HG03025 (cell line): ENCODE data around the gene POLR2H.
"Not testable (repeated sequence)": the region's sequence is repeated elsewhere in the genome, so short reads cannot be mapped to it uniquely, and the experiment has no call there.

Source experiments
- ATAC-seq: cut with Tn5 transposase; IDR thresholded peaks from one replicate; pipeline ENCODE4 v1.9.1; 2021; ENCODE audit warnings: mild to moderate bottlenecking, moderate library complexity; ENCODE audit not compliant: unreplicated experiment, low FRiP score

The POLR2H gene

DNA sequence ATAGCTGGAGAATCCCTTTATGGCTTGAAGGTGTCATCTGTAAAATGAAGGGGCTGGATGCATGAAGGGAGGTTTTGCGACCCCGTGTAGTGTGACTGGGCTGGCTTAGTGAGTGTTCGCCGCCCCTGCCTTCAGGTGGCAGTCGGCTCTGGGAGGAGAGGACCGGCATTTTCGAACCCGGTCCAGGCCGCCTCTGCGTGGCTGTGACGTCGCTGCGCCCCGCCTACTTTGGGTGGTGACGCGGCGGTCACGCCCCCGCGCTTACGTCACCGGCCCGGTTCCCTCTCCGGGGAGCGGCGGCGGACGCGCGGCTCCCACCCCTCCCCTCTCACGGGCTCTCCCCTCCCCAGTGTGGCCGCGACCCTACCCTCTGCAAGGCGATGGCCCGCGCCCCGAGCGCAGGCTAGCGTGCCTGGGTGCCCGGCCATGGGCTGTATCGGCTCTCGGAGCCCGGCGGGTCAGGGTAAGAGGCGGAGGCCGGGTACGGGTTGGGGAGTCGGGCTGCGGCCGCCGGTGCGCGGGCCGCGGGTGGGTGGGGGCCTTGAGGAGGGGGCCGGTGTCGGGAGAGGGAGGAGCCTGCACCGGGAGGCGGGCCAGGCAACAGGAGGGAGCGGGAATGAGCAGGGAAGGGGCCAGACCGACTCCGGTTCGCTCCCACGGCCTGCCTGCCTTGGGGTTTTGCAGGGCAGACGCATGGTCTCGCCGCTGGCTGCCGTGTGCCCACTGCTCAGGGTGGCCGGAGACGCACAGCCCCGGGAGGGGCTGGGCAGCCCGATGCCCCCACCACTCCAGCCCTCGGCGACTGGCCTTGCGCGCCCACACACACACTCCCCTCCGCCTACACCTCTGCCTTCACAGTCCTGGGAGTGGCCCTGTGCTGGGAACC is 25.6 kb upstream of the POLR2H start:
- ATAC-seq = no peak

DNA sequence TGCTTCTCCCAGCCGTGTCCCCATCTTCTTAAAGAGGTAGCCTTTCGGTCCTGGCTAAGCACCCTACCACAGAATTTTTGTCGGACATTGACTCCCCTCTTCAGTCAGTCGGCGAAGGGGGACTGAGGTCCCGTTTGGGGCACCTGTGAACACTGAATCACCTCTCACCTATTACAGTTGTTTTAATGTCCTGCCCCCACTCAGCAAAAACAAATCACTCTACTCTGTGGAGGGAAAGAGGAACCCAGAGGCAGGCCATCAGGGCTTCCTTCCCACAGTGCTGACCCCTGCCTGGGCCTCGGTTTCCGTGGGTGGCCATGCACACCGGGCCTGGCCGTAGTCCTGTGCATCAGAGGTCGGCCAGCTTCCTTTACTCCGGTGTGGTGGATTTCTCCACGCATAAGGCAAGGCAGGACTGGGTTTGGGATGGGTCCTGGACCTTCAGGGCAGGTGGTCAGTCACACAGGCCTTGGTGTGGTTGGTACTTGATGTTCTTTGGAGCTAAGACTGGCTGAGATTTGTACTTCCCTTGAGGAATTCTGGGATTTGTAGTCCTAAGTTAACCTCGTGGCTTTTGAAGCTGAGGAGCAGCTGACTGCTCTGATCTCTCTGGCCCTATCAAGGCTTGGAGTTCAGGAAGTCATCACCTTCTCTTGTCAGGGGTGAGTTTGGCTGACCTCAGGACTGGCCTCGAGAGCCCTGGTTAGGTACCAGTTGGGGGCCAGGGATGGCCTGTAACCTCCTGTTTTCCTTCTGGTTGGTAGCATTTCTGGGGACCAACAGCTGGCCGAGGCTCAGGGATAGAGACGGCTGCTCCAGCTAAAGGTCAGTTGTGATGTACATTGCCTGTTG is 24.7 kb upstream of the POLR2H start:
- ATAC-seq = no peak

- no peak for ATAC-seq
These were observed 24.2 kb upstream of the POLR2H start, which contains the start of gene FAM131A for GRCh38 chr3:184337399-184337714. FAM131A (plus strand) TSS chr3:184337600; CDS start chr3:184337631, 31 bp downstream.

DNA sequence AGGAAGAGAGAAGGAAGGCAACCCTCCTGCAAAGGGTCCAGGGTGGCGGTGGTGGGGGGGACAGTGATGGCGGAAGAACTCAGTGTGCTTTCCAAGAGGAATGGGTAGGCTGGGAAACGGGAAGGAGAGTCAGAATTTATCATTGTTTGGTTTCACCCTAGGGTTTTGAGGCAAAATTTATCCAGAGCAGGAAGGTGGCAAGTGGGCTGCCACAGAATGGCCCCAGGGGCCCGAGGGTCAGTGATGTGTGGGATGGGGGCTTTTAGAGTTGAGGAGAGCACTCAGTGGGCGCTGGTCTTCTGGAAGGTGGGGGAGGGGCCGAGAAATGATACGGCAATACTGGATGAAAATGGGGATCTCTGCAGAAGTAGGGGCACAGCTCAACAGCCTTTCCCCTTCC is 23.5 kb upstream of the POLR2H start:
- ATAC-seq = no peak

- no peak for ATAC-seq
These were observed 23.0 kb upstream of the POLR2H start for GRCh38 chr3:184338511-184338945.

DNA sequence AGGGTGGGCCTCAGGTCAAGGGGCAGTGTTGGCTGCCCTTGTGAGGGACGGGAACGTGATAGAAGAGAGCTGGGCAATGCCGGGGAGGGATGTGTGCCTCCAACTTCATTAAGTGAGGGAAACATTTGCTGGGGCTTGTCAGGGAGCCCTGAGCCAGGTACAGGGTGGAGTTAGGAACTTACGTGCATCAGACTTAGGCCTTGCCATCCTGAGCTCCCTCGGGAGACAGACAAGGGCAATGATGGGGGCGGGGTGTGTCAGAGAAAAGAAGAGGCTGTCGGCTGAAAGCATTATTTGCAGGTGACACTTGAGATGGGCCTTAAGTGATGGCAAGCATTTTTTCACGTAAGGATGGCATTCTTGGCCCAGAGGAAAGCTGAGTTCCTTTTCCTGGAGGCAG is 22.5 kb upstream of the POLR2H start:
- no peak for ATAC-seq

- ATAC-seq = not testable (repeated sequence)
These were observed 21.9 kb upstream of the POLR2H start for GRCh38 chr3:184339451-184340135.

GRCh38 chr3:184341925-184342324 is 19.6 kb upstream of the POLR2H start:
- no peak for ATAC-seq

- ATAC-seq = no peak
These were observed 18.2 kb upstream of the POLR2H start for GRCh38 chr3:184343200-184343876.

DNA sequence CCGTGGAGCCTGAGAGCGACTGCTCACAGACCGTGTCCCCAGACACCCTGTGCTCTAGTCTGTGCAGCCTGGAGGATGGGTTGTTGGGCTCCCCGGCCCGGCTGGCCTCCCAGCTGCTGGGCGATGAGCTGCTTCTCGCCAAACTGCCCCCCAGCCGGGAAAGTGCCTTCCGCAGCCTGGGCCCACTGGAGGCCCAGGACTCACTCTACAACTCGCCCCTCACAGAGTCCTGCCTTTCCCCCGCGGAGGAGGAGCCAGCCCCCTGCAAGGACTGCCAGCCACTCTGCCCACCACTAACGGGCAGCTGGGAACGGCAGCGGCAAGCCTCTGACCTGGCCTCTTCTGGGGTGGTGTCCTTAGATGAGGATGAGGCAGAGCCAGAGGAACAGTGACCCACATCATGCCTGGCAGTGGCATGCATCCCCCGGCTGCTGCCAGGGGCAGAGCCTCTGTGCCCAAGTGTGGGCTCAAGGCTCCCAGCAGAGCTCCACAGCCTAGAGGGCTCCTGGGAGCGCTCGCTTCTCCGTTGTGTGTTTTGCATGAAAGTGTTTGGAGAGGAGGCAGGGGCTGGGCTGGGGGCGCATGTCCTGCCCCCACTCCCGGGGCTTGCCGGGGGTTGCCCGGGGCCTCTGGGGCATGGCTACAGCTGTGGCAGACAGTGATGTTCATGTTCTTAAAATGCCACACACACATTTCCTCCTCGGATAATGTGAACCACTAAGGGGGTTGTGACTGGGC is 16.8 kb upstream of the POLR2H start:
- ATAC-seq = no peak

DNA sequence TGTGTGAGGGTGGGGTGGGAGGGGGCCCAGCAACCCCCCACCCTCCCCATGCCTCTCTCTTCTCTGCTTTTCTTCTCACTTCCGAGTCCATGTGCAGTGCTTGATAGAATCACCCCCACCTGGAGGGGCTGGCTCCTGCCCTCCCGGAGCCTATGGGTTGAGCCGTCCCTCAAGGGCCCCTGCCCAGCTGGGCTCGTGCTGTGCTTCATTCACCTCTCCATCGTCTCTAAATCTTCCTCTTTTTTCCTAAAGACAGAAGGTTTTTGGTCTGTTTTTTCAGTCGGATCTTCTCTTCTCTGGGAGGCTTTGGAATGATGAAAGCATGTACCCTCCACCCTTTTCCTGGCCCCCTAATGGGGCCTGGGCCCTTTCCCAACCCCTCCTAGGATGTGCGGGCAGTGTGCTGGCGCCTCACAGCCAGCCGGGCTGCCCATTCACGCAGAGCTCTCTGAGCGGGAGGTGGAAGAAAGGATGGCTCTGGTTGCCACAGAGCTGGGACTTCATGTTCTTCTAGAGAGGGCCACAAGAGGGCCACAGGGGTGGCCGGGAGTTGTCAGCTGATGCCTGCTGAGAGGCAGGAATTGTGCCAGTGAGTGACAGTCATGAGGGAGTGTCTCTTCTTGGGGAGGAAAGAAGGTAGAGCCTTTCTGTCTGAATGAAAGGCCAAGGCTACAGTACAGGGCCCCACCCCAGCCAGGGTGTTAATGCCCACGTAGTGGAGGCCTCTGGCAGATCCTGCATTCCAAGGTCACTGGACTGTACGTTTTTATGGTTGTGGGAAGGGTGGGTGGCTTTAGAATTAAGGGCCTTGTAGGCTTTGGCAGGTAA is 16.0 kb upstream of the POLR2H start:
- ATAC-seq = no peak

- no peak for ATAC-seq
These were observed 14.9 kb upstream of the POLR2H start for GRCh38 chr3:184346480-184347190.

DNA sequence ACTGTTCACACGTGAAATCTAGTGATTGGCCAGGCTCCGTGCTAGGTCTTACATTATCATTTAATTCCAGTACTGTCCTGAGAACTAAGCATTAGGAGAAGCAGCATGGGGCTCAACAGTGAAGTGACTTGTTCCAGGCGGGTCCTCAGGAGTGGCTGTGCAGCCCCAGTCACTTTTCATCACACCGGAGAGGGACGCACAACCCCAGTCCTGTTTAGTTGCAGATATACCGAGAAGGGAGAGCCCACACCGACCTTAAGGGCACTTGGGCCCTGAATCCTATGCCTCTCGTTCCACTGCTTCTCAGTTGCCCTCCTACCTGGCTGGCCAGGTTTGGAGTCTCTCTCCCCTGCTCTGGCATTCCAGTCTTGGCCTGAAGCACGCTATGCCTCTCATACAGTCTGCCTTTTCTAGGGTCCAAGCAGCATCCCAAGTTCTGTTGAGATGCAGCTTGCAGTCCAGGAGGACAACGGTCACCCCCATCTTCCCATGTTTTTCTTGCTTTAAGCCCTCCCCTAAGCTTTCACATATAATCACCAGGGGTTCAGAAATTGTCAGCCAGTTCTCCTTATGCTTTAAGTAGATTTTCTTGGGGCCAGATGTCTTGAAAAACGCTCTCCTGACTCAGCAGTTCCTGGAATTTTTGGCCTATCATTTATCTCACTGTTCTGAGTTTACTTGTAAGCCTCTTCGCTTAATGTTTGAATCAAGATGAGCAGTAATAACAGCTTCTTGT is 14.0 kb upstream of the POLR2H start:
- no peak for ATAC-seq

- ATAC-seq = no peak
These were observed 13.5 kb upstream of the POLR2H start for GRCh38 chr3:184348057-184348382.

DNA sequence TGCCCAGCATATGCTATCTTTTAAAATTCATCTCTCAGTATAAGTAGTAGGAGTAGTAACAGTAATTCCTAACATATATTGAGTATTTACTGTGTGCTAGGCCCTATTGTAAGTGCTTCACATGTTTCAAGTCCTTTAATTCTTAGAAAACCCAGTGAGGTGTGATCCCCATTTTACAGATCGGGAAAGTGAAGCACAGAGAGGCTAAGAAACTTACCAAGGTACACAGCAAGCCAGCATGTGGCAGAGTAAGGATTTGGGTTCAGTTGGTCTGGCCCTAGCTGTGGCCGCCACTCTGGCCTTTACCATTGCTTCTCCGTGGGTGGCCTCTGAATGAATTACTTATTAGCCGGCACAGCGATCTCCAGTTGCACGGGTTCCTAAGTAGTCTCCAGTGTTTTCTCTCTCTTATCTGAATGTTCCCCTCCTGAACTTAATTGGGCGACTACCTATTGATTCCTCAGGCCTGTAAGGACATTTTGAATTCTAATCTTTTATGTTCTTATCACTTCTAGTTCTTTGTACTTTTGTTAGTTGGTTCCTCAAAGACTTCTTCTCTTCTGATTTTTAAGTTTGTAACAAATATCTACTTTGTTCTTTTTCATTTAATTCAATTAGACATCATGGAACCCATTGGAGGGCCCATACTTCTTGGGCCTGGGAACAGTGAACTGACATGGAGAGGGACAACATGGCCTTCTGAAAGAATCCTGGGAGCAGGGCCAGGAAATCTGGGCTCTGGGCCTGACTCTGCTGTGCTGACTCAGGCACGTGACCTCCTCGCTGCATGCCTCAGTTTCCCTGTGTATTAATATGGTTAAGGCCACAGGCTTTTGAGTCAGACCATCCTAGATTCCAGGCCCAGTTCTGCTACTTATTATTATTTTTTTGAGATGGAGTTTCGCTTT is 11.7 kb upstream of the POLR2H start:
- ATAC-seq = no peak

DNA sequence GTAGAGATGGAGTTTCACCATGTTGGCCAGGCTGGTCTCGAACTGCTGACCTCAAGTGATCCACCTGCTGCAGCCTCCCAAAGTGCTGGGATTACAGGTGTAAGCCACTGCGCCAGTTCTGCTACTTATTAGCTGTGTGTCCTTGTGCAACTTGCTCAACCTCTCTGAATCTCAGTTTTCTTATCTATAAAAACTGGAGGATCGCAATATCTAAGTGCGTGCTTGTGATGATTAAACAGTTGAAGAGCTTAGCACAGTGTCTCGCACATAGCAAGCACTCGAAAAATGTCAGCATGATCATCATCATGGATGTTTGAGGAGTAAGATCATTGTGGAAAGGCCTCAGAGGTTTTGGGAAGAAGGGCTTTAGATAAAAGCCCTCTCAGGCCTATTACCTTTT is 10.9 kb upstream of the POLR2H start:
- ATAC-seq = no peak
